HG03135 (cell line): Measurements from ENCODE around the gene POLR3H.

Experiments
- ATAC-seq: cut with Tn5 transposase; IDR thresholded peaks from one replicate; pipeline ENCODE4 v1.9.1; 2021; ENCODE audit warnings: mild to moderate bottlenecking, moderate library complexity; ENCODE audit not compliant: unreplicated experiment

The POLR3H gene

DNA sequence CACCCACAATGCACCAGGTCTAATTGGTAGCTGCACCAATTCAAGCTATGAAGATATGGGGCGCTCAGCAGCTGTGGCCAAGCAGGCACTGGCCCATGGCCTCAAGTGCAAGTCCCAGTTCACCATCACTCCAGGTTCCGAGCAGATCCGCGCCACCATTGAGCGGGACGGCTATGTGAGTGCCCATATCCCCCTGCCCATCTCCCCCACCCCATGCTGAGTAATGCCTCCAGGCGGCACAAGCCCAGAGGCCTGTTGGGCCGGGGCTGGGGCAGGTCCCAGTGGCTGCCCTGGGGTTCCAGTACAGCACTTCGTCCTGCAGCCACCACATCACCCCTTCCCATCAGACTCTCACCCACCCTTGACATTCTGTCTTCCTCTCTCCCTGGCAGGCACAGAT lies 21.5 kb downstream of the POLR3H start:
- no peak for ATAC-seq

DNA sequence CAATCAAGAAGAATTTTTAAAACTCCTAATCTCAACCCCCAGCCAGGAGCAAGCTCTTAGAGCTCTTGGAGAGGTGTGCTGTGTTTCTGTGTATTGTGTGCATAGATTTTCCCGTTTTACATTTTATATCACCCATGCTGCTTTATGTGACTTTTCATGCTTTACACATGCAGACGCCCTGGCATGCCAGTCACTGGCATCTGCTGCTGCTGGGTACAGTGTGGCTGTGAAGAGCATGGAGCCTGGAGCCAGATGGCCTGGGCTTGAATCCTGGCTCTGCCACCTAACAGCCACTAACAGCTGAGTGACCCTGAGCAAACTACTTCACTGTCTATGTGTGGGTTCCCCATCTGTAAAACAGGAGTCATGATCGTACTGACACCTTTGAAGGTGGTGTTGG lies 23.1 kb downstream of the POLR3H start:
- ATAC-seq, result no peak

DNA sequence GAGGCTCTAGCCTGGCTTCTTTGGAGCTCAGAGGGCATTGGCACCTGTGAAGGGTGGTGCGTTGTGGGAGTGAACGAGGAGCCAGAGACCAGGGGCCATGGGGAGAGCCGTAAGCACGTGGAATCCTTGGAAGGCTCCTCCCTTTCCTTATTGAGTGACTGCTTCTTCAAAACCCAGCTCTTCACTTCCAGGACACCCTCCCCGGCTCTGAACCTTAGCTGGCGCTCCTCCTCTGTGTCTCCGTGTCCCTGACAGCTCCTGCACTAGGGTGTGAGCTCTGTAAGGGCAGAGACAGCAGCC lies 26.3 kb downstream of the POLR3H start:
- ATAC-seq, result no peak

DNA sequence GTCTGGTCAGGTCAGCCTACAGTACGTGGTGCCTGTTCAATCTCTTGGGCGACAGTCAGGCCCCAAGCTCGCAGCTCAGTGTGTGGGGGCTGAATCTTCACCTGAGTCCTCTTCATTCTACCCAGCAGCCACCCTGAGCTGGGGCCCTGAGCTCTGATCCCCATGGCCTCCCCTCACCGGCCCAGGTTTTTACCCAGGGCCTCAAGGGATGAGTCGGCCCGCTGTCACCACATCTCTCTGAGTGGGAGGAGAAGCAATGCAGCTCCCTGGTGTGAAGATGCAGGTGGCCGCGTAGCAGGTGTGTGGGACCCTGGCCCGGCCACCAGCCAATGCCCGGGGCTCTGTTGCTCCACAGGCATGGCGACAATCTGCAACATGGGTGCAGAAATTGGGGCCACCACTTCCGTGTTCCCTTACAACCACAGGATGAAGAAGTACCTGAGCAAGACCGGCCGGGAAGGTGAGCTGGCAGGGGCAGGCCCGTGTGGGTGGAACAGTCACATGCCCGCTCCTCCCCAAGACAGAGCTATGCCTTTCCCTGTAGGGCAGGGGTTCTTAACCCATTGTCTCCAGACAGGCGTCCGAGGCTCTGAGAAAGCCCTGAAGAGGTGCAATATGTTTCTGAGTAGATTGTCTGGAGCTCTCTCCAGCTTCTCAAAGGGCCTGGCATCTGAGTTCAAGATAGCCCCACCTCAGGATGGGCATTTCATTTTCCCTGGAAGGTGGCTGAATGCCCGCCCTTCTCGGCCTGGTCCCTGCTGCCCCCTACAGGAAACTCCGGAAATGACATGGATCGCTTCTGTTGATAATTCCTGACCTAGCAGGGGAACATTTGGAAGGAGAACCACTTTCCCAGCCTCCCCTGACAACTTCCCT lies 26.9 kb downstream of the POLR3H start:
- ATAC-seq, result no peak

DNA sequence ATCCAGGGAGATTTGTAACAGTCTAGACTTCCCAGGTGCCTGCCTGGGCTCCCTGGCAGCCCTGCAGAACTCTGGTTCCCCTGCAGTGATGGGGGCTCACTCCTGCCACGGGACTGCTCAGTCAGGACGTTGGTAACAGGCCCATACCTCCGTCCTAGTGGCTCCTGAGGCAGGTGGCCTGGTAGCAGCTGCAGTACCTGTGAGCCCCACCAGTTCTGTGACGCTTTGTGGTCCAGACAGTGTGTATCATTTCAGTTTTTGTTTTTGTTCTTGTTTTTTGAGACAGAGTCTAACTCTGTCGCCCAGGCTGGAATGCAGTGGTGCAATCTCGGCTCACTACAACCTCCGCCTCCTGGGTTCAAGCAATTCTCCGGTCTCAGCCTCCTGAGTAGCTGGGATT lies 27.8 kb downstream of the POLR3H start:
- no peak for ATAC-seq

DNA sequence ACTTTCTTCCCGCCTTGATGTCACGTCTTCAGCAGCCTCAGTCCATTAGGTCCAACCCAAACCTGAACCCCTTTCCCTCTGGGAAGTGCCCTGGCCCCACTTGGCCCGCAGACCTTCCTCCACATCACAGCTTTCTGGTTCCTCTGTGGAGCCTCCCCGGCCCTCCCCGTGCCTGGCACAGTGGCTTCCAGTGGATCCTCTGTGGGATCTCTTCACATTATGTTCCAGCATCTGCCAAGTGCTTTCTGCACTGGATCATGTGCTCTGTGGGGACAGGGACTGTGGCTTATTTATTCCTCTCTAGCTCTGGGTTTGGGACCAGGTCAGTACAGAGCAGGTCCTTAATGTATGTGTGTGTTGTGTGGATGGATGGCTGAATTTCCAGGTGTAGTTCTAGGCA lies 30.9 kb downstream of the POLR3H start:
- no peak for ATAC-seq

DNA sequence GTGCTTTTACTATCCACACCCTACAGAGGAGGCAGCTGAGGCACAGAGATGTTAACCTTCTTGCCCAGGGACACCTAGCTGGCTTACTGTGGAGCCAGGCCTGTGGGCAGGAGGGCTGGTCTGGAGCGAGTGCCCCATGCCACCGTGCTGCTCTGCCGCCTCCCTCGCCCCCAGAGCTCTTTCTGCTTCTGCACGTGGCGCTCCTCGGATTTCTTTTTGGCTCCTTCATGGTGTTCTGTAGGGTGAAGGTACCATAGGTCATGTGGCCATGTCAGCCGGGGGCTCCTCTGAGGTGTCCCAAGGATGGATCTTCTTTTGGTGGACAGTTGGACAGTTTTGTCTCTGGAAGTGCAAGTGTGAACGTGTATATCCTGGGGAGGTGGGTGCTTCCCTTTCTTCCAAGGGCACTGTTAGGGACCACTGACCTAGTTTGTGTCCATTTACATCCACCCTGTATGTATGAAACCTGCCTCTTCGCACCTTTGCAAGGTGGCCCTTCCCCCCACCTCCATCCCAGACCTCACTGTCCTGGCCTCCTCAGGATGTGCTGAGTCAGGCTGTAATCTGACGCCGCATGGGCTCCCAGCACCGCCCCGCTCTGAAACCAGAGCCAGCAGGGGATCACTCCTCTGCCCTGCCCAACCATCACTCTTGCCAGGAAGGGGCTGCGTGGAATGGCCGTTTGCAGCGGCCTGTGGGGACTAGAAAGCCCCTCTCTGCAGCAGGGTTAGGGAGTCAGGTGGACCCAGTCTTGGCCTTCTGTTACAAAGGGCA lies 31.7 kb downstream of the POLR3H start:
- ATAC-seq, result no peak

DNA sequence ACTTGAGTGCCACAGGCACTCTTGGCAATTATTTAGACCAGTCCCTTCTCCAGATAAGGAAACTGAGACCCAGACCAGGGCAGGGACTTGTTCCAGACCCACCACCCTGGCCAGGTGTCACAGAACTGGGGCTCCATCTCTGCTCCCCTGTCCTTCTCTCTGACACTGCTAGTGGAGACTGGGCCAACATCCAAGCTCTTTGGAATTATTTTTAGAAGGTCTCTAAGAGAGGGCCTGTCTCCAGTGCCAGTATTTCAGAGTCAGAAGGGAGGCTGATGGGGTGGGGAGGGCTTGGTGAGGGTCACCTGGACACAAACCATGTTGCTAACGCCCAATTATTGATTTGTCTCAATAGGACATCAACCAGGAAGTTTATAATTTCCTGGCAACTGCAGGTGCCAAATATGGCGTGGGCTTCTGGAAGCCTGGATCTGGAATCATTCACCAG lies 32.7 kb downstream of the POLR3H start:
- ATAC-seq, result no peak

DNA sequence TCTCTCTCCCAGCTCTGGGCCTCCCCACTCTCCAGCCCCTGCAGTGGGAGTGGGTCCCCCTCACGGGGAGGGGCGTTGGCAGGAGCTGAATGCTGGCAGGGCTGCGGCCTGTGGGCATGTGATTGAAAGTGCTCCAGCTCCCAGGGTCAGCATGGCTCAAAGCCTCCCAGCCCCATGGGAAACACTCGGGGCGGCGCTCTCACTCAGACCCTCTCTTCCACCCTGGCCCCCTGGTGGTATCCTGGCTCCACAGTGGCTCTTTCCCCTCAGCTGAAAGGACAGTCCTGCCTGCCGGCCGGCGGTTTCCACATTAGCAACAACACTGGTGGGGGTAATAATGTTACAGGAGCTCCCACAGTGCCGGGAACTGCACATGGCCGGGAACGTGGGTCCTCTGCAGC lies 35.5 kb downstream of the POLR3H start:
- ATAC-seq, result no peak

DNA sequence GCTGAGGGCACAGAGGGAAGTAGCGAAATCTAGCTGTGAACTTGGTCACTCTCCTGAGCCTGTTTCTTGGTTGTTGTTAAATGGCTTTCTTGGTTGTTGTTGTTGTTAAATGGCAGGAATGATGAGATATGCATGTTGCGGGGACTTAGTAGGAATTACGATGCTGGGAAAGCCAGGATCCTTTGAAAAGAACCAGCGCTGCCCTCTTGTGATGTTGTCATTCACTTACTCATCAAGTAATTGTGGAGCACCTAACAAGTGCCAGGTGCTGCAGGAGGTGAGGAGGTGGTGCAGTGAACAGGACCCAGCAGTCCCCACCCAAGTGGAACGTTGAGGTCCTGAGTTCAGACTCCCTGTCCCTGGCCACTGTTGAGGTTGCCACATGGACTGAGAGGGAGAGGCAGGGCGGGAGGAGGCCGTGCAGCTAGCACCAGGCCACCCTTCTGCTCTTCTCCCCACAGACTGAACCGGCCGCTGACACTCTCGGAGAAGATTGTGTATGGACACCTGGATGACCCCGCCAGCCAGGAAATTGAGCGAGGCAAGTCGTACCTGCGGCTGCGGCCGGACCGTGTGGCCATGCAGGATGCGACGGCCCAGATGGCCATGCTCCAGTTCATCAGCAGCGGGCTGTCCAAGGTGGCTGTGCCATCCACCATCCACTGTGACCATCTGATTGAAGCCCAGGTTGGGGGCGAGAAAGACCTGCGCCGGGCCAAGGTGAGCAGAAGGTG lies 36.8 kb downstream of the POLR3H start:
- ATAC-seq, result no peak

DNA sequence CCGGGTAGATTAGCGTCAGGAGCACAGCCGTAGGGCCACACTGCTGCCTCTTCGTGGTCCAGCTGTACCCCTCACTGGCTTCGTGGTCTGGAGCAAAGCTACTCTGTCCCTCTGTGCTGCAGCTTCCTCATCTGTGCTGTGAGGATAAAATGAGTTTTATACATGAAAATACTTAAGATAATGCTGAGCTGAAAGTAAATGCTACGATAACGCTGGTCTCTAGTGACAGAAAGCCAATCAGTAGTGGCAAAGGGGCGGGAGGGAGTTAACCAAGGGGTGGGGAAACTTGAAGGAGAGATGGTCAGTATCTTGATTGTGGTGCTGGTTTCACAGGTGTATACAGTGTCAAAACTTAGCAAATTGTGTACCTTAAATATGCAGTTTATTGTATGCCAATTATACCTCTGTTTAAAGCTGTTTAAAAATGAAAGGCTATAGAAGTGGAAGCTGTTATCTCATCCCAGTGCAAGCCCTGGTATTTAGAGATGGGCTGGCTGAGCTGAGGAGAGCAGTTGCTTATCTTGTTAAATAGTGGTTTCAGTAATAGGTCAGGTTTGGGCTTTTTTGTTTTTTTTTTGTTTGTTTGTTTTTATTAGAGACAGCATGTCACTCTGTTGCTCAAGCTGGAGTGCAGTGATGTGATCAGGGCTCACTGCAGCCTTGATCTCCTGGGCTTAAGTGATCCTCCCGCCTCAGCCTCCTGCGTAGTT lies 38.6 kb downstream of the POLR3H start:
- no peak for ATAC-seq

DNA sequence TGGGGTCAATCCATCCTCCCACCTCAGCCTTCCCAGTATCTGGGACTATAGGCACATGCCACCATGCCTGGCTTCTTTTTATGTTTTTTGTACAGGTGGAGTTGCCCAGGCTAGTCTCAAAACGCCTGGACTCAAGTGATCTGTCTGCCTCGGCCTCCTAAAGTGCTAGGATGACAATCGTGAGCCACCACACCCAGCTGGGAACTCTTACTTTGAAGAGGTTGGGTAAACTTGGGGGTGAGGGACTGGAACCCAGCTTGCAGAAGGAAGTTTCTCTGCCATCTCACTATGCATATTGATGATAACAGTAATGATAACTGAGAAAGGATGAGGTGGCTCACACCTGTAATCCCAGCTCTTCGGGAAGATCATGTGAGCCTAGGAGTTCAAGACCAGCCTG lies 39.5 kb downstream of the POLR3H start:
- no peak for ATAC-seq

DNA sequence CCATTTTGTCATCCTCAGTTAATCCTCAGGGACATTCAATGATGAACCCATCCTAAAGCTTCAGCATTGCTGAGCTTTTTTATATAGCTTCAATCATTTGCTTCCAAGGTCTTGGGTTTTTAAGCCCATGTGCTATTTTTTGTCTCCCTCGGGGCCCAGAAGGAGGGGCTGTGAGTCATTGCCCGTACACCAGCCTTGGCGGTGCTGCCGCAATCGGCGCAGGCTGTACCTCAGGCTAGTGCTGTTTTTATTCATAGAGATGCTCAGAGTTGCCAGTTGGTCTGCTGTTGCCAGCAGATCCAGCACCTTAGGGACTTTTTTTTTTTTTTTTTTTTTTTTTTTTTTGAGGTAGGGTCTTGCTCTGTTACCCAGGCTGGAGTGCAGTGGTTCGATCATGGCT lies 39.9 kb downstream of the POLR3H start:
- ATAC-seq, result no peak

DNA sequence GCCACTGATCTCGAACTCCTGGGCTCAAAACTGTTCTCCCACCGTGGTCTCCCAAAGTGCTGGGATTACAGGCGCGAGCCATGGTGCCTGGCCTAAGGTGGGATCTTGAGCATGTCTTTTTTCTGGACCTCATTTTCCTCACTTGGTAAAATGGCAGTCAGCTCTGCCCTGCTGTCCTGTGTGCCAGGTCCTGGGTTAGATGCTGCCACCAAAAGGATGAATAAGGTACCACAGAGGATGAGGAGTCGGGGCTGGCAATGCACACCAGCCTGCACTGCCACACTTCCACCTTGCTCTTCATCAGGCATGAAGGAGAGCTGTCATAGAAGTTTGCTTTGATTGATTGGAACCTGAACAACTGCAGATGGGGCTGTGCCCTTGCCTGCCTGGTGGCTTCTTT lies 43.1 kb downstream of the POLR3H start:
- ATAC-seq, result no peak

DNA sequence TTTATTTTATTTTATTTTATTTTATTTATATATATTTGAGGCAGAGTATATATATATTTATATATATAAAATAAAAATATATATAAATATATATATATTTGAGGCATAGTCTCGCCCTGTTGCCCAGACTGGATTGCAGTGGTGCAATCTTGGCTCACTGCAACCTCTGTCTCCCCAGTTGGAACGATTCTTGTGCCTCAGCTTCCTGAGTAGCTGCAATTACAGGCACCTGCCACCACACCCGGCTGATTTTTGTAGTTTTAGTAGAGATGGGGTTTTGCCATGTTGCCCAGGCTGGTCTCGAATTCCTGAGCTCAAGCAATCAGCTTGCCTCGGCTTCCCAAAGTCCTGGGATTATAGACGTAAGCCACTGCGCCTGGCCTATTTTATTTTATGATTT lies 44.0 kb downstream of the POLR3H start:
- no peak for ATAC-seq

DNA sequence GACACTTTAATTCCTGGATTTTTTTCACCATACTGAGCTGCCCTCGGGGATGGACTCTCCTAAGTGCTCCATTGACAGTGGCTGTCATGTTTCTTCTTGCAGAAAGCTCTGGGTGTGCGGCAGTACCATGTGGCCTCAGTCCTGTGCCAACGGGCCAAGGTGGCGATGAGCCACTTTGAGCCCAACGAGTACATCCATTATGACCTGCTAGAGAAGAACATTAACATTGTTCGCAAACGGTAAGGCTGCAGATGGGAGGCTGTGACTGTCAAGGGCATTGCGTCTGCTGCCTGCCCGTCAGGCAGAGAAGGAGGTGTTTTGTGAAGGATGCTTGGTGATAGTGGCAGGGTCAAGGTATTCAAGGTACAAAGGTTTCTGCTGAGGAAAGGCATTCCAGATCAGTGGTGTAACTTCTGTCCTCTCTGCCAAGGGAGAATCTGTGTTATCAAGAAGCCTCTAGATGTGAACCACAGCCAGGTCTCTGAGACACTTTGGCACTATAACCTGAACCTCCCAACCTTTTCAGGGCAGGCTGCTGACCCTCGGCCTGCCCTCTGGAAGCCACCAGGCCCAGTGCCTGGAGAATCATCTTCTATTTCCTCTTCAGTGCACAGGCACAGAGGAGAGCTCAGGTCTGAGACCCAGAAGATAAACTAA lies 44.5 kb downstream of the POLR3H start:
- ATAC-seq, result no peak

DNA sequence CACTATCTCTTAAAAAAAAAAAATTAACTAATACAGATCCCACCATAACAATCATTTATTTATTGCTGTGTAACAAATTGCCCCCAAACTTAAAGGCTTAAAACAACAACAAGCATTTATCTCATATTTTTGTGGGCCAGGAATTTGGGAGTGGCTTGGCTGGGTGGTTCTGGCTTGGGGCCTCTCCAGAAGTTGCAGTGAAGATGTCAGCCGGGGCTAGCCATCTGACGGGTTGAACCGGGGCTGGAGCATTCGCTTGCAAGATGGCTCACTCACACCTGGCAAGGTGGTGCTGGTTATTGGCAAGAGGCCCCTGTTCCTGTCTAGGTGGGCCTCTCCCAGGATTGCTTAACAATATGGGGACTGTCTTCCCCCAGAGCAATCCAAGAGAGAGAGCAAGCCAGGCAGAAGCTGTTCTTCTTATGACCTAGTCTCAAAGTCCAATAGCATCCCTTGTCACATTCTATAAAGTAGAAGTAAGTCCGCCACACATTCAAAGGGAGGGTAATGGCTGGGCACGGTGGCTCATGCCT lies 45.9 kb downstream of the POLR3H start:
- ATAC-seq, result no peak

DNA sequence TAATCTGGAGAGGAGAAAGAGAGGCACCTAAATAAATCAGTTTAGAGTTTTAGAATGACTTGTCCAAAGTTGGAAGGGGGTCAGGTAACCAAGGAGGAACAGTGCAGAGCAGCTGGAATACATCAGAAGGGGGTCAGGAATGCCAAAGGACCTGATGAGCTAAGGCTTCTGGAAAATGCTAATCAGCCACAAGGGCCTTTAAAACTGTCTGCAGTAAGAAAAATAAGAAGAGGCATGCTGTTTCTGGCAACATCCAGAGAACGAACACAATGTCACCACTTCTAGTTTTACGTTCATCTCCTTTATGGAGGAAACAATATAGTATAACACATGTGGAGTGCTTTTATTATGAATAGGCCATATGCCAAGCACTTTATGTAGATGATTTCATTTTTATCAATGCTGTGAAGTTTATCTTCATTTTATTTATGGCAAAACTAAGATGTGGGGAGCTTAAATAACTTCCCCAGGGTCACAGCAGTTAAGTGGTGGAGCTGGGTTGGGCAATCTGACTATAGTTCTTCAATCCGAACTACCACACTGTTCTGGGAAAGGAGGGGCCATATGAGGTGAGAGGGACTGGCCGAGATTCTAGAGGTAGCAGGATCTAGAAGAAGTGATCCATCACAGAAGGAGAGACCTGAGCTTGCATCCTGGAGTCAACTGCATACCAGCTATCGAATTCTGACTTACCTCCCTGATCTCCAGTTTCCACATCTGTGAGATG lies 52.7 kb downstream of the POLR3H start:
- no peak for ATAC-seq

DNA sequence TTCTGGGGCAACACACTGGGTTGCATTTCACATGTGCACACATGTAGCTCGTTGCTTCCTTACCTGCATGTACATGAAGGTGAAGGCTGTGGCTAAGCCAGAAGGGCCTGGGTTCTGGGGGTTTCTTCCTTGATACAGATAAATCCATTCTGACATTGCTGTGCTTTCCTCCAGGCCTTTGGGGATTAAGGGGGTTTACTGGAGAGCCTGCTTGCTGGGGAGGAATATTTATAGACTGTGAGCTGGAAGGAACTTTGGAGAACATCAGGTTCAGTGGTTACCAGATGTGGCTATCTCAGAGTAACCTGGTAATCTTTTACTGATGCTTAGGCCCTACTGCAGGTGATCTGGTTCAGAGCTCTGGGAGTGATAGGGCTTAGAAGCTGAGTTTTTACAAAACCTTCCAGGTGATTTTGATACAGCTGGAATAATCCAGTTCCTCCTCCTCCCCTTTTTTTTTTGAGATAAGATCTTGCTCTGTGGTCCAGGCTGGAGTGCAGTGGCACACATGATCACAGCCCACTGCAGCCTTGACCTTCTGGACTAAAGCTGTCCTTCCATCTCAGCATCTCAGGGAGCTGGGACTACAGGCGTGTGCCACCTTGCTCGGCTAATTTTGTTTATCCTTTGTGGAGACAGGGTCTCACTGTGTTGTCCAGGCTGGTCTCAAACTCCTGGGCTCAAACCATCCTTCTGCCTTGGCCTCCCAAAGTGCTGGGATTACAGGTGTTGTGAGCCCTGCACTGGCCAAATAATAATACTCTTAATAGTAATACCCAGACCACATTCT lies 55.5 kb downstream of the POLR3H start:
- no peak for ATAC-seq
